ENCODE data around the gene MIDN. TPM values are rescaled to one million over a fixed set of nuclear protein-coding genes. Genes with fewer than 3 reads are reported as not detected.

The MIDN gene
- polyA plus RNA-seq, 5 donors = 29.5 to 67.9 (median 40.8) TPM

- no peak for DNase-seq
Observed at GRCh38 chr19:1256646-1257474, 8.5 kb downstream of the MIDN start.

GRCh38 chr19:1257475-1258162 lies 9.2 kb downstream of the MIDN start:
- no peak for DNase-seq

DNA sequence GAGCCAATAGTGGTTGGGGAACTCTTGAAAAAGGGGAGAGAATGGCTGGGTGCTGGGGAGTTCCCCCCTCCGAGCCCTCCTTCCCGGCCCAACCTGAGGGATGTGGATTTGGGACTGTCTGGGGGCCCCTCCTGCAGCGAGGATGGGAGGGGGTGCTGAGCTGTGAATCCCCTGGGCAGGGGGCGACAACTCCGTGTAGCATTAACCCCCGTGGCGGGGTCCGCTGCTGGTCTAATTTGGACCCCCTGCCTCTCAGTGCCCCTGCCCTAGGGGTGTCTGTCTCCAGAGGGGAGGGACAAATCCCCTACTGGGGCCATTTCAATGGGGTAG lies 9.7 kb downstream of the MIDN start:
- no peak for DNase-seq

- DNase-seq = no peak
Observed at GRCh38 chr19:1258707-1259205, 10.4 kb downstream of the MIDN start.

DNA sequence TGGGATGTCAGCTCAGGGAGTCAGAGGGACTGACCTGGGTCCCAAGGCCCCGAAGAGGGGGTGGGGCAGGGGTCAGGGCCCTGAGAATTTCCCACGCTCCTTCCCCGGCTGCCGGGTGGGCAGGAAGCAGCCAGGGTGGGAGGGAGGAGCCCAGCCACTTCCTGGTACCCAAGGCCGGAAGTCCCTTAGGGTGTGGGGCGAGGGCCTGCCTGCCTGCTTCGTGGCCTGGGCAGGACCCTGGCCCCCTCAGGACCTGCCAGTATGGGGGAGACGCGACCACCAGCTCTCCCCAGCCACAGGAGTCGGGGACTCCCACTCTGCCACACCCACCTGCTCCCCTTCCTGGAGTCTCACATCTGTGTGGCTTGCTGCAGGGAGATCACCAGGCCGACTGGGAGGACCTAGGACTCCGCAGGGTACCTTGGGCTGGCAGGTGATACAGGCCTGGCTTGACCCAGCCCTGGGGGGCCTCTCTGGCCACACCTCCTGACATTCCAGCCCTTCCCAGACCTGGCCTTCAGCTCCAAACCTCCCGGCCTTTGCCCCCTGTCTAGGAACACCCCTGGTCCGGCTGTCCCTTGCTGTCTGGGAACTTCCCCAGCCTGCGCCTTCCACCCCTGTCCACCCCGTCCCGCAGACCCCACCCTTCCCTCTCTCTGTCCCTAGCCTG lies 11.0 kb downstream of the MIDN start:
- no peak for DNase-seq

DNA sequence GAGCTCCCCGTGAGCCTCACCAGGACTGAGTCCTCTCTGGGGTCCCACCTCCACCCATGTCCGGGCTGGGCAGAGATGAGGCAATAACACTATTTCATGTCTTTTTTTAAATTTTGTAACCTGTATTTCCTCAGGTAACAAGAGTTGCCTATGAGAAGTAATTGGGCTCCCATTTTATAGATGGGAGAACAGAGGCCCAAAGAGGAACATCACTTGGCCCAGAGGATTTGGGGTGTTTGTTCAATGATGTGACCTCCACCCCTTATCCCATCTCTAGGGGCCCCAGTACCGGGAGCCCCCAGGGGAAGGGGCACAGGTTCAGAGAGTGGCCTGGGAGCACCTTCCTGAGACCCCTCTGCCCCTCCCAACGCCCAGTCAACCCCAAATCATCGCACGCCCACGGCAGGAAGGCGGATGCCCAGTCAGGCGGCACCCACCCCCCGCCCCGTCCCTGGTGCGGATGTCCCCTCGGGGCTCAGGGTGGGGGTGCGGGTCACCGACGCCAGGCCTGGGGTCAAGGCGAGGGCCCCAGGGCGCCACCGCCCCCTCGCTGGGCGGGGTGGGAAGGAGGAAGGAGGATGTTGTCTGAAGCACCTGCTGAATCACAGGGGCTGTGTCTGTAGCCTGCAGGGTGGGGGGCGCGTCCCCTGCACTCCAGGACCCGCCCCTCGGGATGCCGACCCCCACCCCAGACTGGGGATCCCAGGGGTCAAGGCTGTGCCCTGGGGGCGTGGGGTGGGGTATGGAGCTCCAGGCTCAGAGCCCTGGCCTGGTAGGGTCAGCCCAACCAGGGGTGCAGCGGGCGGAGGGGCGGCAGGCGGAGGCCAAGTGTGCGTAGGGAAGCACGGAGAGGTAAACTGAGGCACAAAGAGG lies 11.7 kb downstream of the MIDN start:
- DNase-seq = no peak

DNA sequence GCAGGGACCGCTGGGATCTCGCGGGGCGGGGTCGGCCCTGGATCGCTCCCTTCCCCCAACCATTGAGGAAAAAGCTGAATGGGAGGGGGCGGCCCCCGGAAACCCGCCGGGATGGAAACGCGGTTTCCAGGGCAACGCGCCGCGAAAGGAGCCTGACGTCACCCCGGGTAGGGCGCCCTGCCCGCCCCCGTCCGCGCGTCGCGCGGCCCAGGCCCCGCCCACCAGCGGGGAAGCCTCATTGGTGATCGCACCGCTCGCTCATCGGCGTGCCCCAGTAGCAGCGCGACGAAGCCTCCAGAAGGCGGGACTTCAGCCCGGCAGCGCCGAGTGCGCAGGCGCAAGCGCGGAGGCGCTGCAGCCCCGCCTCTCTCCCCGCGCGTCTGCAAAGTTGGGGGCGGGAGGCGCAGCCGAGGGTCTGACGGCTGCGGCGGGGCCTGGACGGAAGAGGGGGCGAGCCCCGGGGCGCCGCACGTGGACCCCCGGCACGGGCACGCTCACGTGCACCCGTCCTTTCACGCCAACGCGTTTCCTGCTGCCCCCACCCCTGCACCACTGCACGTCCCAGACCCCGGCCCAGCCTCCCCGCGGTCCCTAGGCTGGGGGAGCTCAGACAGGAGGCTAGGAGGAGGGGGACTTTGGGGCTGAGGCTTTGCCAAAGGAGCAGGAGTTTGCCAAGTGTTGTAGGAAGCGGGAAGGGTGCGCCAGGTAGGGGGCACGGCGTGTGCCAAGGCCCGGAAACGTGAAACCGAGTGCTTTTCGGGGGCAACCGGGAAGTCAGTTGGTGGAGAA lies 12.6 kb downstream of the MIDN start:
- peak; percentile 98 to 99 for DNase-seq

GRCh38 chr19:1261538-1261797 lies 13.1 kb downstream of the MIDN start:
- no peak for DNase-seq

- no peak for DNase-seq
Observed at GRCh38 chr19:1261798-1262622, 13.6 kb downstream of the MIDN start.

- DNase-seq = peak in 1 of 2 donors; percentile 54
Observed at GRCh38 chr19:1262623-1263123, 14.3 kb downstream of the MIDN start.

DNA sequence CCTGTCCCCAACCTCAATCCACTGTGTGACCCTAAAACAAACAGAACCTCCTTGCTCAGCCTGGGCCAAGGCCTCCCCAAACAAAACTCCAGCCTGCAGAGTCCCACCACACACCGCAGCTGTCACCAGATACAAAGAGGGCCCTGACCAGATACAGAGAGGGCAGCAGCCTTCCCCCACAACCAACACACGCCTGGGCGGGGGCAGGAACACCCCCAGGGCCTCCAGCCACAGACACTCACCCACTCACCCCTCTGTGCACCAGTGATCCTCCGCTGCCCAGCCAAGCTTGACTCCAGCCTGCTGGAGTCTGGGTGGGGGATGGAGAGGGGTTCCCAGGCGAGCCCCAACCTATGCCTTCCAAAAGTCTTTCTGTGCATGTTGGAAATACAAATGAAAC lies 14.8 kb downstream of the MIDN start:
- DNase-seq = no peak

DNA sequence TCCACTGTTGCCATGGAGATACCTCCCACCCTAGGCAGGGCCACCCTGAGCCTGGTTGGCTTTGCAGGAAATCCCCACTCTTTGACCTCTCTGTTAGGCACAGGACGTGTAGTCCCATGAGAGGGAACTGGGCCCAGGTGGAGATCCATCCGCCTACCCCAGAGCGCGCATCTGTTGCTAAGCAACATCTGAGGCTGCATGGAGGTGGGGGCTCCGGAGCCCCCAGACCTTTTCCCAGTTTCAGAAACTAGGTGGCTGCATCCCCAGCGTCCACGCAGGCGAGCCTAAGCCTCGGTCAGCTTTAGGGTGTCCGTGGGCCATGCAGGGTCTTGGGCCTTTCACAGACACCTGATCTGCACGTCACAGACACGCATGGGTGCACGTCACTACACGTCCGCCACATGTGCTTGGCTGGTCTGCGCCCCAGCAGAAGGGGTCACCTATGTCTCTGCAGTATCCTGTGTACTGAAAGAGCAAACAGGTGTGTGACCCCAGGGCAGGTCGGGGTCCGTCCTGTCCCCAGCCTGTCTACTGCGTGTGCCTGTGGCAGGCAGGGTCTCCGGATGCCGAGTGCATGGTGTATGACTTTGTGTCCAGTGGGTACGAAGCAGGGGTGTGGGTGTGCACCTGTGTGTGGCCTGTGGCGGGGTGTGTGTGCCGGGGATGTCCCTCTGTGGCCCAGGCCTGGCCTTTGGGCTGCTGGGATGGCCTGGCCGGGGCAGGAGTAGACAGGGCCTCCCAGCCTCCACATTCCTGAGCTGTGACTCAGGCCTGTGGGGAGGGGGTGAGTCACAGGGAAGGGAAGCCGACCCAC lies 16.6 kb downstream of the MIDN start:
- DNase-seq = no peak

- DNase-seq = no peak
Observed at GRCh38 chr19:1265615-1266128, 17.3 kb downstream of the MIDN start.

GRCh38 chr19:1266129-1266915 lies 17.9 kb downstream of the MIDN start:
- DNase-seq = peak in 1 of 2 donors; percentile 75

- DNase-seq = peak; percentile 67 to 71
Observed at GRCh38 chr19:1266916-1267476, 18.6 kb downstream of the MIDN start.

DNA sequence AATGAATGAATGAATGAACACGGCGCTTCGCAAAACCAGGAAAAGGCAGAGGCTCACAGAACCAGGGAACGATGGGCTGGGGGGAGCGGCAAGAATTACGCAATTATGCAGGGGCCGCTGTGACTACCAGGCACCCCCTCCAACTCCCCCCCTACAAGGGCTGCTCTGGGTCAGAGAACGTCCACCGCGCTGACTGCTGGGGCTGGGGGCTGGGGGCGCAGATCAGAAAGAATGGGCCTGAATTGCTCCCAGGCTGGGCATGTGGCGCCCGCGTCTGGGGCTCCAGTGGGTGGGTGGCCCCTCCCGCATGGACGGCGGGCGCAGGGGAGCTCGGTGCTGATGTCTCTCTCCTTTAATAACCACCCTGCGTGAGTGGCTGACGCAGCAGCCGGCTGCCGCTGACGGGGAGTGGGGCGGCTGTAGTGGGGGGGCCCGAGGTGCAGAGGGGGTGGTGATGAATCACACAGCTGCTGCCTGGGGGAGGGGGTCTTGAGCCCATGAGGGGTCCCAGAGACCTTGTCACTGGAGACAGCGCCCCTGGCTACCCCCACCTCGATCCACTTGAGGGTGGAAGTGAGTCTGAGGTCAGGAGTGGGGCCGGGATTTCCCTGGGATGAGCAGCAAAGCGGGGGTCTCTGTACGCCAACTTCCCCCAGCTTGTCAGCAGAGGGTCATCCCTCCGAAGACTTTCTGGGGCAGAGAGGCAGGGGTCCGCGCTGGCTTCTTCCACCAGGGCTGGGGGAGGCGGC lies 19.3 kb downstream of the MIDN start:
- no peak for DNase-seq

Data from right lung (tissue), 5 donors.